ENCODE results near the gene TBXA2R.

GRCh38 chr19:3556423-3556977 lies 50.2 kb downstream of the TBXA2R start:
- no peak for TF ChIP-seq CTCF (IDR thresholded peaks at IDR 0.05)
- no peak for TF ChIP-seq POLR2A (IDR thresholded peaks at IDR 0.05)
